Hepatocyte (in vitro differentiated cells): ENCODE measurements around the gene TNP2. TPM values are rescaled to one million over a fixed set of nuclear protein-coding genes. Genes with fewer than 3 reads are reported as not detected.
A peak's percentile ranks its signal among the peaks of the same experiment; 100 is the strongest.

ENCODE experiments used
- DNase-seq: peaks from one replicate; pipeline ENCODE4 v3.0.0-alpha.2; 2016; ENCODE audit warnings: low spot score
- H2AFZ ChIP-seq: fragments of 200-600 bp; sonication (generic); 2 replicates; pipeline ENCODE4 v1.6.0; 2016; ENCODE audit warnings: antibody characterized with exemption, mild to moderate bottlenecking
- H3K27ac ChIP-seq: fragments of 200-600 bp; sonication (generic); 2 replicates; pipeline ENCODE4 v1.5.1; 2016; ENCODE audit warnings: mild to moderate bottlenecking
- H3K27me3 ChIP-seq: fragments of 200-600 bp; sonication (generic); 2 replicates; pipeline ENCODE4 v1.6.1; 2016
- H3K36me3 ChIP-seq: fragments of 200-600 bp; sonication (generic); replicated peaks from 2 replicates; pipeline ENCODE4 v1.5.1; 2016; ENCODE audit warnings: low read depth; ENCODE audit not compliant: insufficient read depth
- H3K4me1 ChIP-seq: fragments of 200-600 bp; sonication (generic); 2 replicates; pipeline ENCODE4 v1.5.1; 2016; ENCODE audit warnings: mild to moderate bottlenecking, moderate library complexity; ENCODE audit not compliant: insufficient read depth
- H3K4me2 ChIP-seq: fragments of 200-600 bp; sonication (generic); 2 replicates; pipeline ENCODE4 v1.6.0; 2016
- H3K4me3 ChIP-seq: fragments of 200-600 bp; sonication (generic); 2 replicates; pipeline ENCODE4 v1.5.1; 2016; ENCODE audit warnings: mild to moderate bottlenecking
- H3K79me2 ChIP-seq: fragments of 200-600 bp; sonication (generic); 2 replicates; pipeline ENCODE4 v1.6.0; 2017; ENCODE audit warnings: mild to moderate bottlenecking
- H3K9me2 ChIP-seq: fragments of 200-600 bp; sonication (generic); replicated peaks from 2 replicates; pipeline ENCODE4 v1.6.0; 2017; ENCODE audit warnings: mild to moderate bottlenecking; ENCODE audit not compliant: insufficient read depth
- H3K9me3 ChIP-seq: fragments of 200-600 bp; sonication (generic); 2 replicates; pipeline ENCODE4 v1.5.1; 2016; ENCODE audit warnings: low read depth, mild to moderate bottlenecking
- H4K20me1 ChIP-seq: fragments of 200-600 bp; sonication (generic); 2 replicates; pipeline ENCODE4 v1.6.0; 2016; ENCODE audit warnings: mild to moderate bottlenecking; ENCODE audit not compliant: insufficient read depth, poor library complexity, severe bottlenecking
- CTCF ChIP-seq: fragments of 200-600 bp; sonication (generic); IDR thresholded peaks from 2 replicates; pipeline ENCODE4 v1.5.1; 2016; ENCODE audit warnings: antibody characterized with exemption, mild to moderate bottlenecking; ENCODE audit not compliant: poor library complexity
- EZH2 ChIP-seq: fragments of 200-600 bp; sonication (generic); IDR thresholded peaks from 2 replicates; pipeline ENCODE4 v1.6.1; 2016; ENCODE audit warnings: antibody characterized with exemption, mild to moderate bottlenecking, borderline replicate concordance
- EZH2phosphoT487 ChIP-seq: fragments of 200-600 bp; sonication (generic); IDR thresholded peaks from one replicate; pipeline ENCODE4 v1.6.1; 2018; ENCODE audit warnings: antibody characterized with exemption, mild to moderate bottlenecking, low read depth, moderate library complexity; ENCODE audit not compliant: unreplicated experiment, severe bottlenecking
- WGBS: methylation state at CpG from one replicate; pipeline ENCODE4 v1.1.6; 2016; ENCODE audit warnings: low lambda C conversion rate; ENCODE audit errors: missing lambda C conversion rate; 5-methylcytosine and 5-hydroxymethylcytosine counted together
- polyA plus RNA-seq: library from polyadenylated mRNA; unstranded; fragments of >200 nt; fragmentation: Nextera tagmentation; extraction: Ambion mirVana; gene quantifications from 2 replicates; pipeline ENCODE4 v1.2.1, GENCODE V29; 2016
- total RNA-seq: library from RNA; depleted of rRNA; stranded (reverse); fragments of >200 nt; gene quantifications from 2 replicates; pipeline ENCODE4 v1.2.3, GENCODE V29; 2014

Gene TNP2
- total and polyA plus RNA-seq, 2 experiments from 2014 or later = not detected

GRCh38 chr16:11283820-11284248 lies 14.7 kb upstream of the TNP2 start:
- Histone ChIP-seq H3K79me2 (no peaks in the 10 kb centered on the region), H3K9me2 (no peaks in the 10 kb centered on the region), H3K9me3 (no peaks in the 10 kb centered on the region), H3K4me2 (no peak overlapping the region), H4K20me1 (no peaks in the 10 kb centered on the region), H2AFZ (no peak overlapping the region), H3K36me3 (no peaks in the 10 kb centered on the region), H3K4me1 (peaks cover 6% of the 10 kb centered on the region), H3K27ac (no peak overlapping the region), H3K4me3 (no peak overlapping the region), H3K27me3 (no peaks in the 10 kb centered on the region)
- DNase-seq = no peak
- 70% methylated on average over 4 of the region's 4 CpGs for WGBS
- TF ChIP-seq EZH2phosphoT487 (no peak), CTCF (no peak), EZH2 (no peak)

GRCh38 chr16:11280616-11281522 lies 11.7 kb upstream of the TNP2 start, which contains the start of gene PRM1:
Gene PRM1, minus strand, starts transcription at chr16:11281330. Its CDS starts 92 bp downstream, at chr16:11281238.
- 89% methylated on average over 23 of the region's 25 CpGs for WGBS
- H3K9me2 ChIP-seq = no peaks in the 10 kb centered on the region
- no peak for TF ChIP-seq EZH2
- TF ChIP-seq EZH2phosphoT487 = no peak
- no peak for TF ChIP-seq CTCF
- no peak for DNase-seq
- no peaks in the 10 kb centered on the region for H3K79me2 ChIP-seq
- H3K9me3 ChIP-seq = no peaks in the 10 kb centered on the region
- no peaks in the 10 kb centered on the region for H4K20me1 ChIP-seq
- no peak within 1 kb of the TSS for H3K4me2 ChIP-seq
- no peak within 1 kb of the TSS for H2AFZ ChIP-seq
- peak within 1 kb of the TSS; percentile 27 for H3K27ac ChIP-seq
- H3K36me3 ChIP-seq = no peaks in the 10 kb centered on the region
- H3K4me1 ChIP-seq = peaks cover 6% of the 10 kb centered on the region
- H3K27me3 ChIP-seq = no peaks in the 10 kb centered on the region
- H3K4me3 ChIP-seq = no peak within 1 kb of the TSS

- Histone ChIP-seq H3K27me3 (no peaks in the 10 kb centered on the region), H3K4me3 (no peak overlapping the region), H3K36me3 (no peaks in the 10 kb centered on the region), H2AFZ (no peak overlapping the region), H3K9me2 (no peaks in the 10 kb centered on the region), H3K27ac (peak overlapping the region; percentile 68), H4K20me1 (no peaks in the 10 kb centered on the region), H3K79me2 (no peaks in the 10 kb centered on the region), H3K4me2 (peak overlapping the region; percentile 26), H3K9me3 (no peaks in the 10 kb centered on the region), H3K4me1 (peaks cover 8% of the 10 kb centered on the region)
- no peak for TF ChIP-seq EZH2phosphoT487
- TF ChIP-seq EZH2 = no peak
- no peak for DNase-seq
- 85% methylated on average over 7 of the region's 7 CpGs for WGBS
Measured at GRCh38 chr16:11278681-11279628, 9.8 kb upstream of the TNP2 start.
